Epithelial cell of proximal tubule (primary cell): Measurements from ENCODE around the gene KRTAP10-4. TPM values are rescaled to one million over a fixed set of nuclear protein-coding genes. Genes with fewer than 3 reads are reported as not detected.

Experiments used
- DNase-seq: peaks from one replicate; pipeline ENCODE4 v3.0.0-alpha.2; 2011; ENCODE audit warnings: low read depth
- H3K4me3 ChIP-seq: 2 replicates; pipeline ENCODE4 v1.5.1; 2011; ENCODE audit warnings: low read depth, mild to moderate bottlenecking, low read length
- total RNA-seq: library from RNA; depleted of rRNA; stranded (reverse); fragments of >200 nt; gene quantifications from 2 replicates; pipeline ENCODE4 v1.2.3, GENCODE V29; 2015
- TF ChIP-seq, protein P1 (sequence below): conservative IDR thresholded peaks from 2 replicates; pipeline ENCODE4 v1.5.1; 2012; ENCODE audit warnings: low read depth, mild to moderate bottlenecking, low read length

Gene KRTAP10-4
- total RNA-seq, 1 donor from 2014 or later, result not detected

DNA sequence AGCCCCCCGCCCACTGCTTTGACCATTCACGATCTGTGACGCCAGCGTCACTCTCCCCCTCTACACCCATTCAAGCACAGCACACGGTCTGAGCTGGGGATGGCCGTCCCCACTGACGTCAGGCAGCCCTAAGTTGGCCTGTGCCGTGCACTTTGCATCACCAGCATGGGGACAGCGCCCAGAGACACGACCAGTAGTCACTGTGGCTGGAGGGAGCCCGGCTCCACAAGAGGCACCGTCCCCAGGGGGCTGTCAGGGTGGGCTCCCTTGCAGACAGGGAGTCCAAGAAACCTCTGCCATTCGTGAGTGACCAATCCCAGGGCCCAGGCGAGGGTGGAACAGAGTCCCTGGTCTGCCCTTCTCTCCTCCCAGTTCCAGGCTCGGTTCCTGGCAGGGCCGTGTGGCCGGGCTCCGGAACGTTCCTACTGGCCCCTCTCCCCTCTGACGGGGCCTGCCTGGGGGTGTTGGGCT lies 40.7 kb downstream of the KRTAP10-4 start:
- TF ChIP-seq, protein P1, sequence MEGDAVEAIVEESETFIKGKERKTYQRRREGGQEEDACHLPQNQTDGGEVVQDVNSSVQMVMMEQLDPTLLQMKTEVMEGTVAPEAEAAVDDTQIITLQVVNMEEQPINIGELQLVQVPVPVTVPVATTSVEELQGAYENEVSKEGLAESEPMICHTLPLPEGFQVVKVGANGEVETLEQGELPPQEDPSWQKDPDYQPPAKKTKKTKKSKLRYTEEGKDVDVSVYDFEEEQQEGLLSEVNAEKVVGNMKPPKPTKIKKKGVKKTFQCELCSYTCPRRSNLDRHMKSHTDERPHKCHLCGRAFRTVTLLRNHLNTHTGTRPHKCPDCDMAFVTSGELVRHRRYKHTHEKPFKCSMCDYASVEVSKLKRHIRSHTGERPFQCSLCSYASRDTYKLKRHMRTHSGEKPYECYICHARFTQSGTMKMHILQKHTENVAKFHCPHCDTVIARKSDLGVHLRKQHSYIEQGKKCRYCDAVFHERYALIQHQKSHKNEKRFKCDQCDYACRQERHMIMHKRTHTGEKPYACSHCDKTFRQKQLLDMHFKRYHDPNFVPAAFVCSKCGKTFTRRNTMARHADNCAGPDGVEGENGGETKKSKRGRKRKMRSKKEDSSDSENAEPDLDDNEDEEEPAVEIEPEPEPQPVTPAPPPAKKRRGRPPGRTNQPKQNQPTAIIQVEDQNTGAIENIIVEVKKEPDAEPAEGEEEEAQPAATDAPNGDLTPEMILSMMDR, result no peak
- no peak for DNase-seq
- no peak overlapping the region for H3K4me3 ChIP-seq

DNA sequence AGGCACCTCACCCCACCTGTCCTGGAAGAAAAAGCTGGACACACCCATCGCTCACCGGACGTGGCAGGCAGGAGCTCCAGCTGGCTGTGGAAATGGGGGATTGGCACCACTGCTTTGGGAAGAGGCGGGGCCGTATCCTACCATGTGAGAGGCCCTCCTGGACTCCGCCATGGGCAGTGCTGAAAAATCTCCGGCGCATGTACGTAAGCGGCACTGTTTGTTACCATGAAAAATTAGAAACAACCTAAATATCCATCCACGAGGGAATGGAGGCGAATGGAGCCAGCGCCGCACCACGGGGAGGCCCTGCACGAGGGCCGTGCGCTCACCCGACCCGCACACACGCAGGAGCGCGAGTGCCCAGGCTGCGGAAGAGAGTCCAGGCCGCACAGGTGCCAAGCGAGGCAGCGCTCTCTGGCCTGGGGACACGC lies 41.4 kb downstream of the KRTAP10-4 start:
- H3K4me3 ChIP-seq, result no peak overlapping the region
- TF ChIP-seq, protein P1, result no peak
- DNase-seq, result no peak

GRCh38 chr21:44615466-44615865 lies 41.9 kb downstream of the KRTAP10-4 start:
- no peak for DNase-seq
- TF ChIP-seq, protein P1, result no peak
- no peak overlapping the region for H3K4me3 ChIP-seq

DNA sequence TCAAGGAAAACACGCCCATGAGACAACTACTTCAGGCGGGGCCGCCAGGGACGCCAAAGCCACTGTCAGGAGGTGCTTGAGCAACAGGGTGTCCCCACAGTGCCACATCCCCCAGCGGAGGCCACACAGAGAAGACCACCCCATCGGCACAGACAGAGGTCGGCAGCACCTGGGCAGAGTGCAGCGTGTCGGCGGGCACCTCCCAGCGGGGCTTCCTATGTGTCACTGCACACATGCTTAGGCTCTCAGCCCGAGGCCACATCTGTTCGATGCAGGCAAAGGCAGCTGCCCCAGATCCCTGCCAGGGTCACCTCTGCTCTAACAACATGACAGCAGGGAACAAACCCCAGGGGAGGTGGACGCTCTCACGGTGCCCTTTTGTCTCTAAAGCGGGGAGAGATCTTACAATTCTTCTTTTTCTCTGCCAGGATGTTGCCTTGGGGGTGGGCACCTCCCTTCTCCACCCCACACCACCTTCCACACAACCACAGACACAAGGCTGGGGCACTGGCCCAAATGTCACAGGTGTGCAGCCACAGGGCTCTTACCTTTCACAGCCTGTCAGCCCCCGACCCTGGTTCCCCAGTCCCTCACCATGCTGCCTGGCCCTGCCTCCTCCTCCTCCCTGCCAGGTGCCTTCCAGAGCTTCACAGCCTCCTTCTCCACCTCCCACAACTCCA lies 42.5 kb downstream of the KRTAP10-4 start:
- H3K4me3 ChIP-seq, result no peak overlapping the region
- TF ChIP-seq, protein P1, result no peak
- DNase-seq, result no peak

GRCh38 chr21:44616591-44616926 lies 43.0 kb downstream of the KRTAP10-4 start:
- no peak for DNase-seq
- TF ChIP-seq, protein P1, result no peak
- H3K4me3 ChIP-seq, result no peak overlapping the region

DNA sequence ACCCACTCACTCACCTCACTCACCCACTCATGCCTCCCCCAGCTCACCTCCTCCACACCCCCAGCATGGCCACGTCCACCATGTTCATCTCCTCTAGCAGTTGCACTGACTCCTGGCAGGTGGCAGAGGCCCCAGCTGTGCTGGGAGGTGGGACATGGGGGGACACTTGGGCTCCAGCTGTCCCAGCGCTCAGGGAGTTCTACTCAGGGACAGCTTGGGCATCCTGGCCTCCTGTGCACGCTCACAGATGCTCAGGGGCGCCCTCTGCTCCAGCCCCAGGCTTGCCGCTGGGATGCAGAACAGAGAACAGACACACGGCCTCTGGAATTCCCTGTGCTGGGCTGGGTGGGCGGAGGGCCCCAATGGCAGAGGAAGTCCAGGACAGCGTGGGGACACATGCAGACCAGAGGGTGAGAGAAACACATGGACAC lies 43.6 kb downstream of the KRTAP10-4 start:
- DNase-seq, result no peak
- TF ChIP-seq, protein P1, result no peak
- no peak overlapping the region for H3K4me3 ChIP-seq

GRCh38 chr21:44618504-44618903 lies 45.0 kb downstream of the KRTAP10-4 start:
- no peak for DNase-seq
- TF ChIP-seq, protein P1, result no peak
- H3K4me3 ChIP-seq, result no peak overlapping the region
